MM.1S (cell line): ENCODE results near the gene UNC5C.

Source experiments
- CTCF ChIP-seq: fragments of 300-600 bp; sonication (generic); IDR thresholded peaks from 2 replicates; pipeline ENCODE4 v1.5.1; 2016; ENCODE audit warnings: antibody characterized with exemption, low read length, mixed read lengths
- EZH2 ChIP-seq: fragments of 300-600 bp; sonication (generic); optimal IDR thresholded peaks from 2 replicates; pipeline ENCODE3; 2017; ENCODE audit warnings: low read depth, mild to moderate bottlenecking, antibody characterized with exemption, low read length, mixed read lengths
- EZH2phosphoT487 ChIP-seq: fragments of 300-600 bp; sonication (generic); IDR thresholded peaks from 2 replicates; pipeline ENCODE4 v1.6.1; 2018; ENCODE audit warnings: antibody characterized with exemption, low read length

GRCh38 chr4:95431678-95432077 is 117.1 kb downstream of the UNC5C start:
- TF ChIP-seq CTCF (no peak), EZH2 (no peak), EZH2phosphoT487 (no peak)
